HepG2 (cell line): ENCODE data around the gene SKI. TPM values are rescaled to one million over a fixed set of nuclear protein-coding genes. Genes with fewer than 3 reads are reported as not detected.

ENCODE experiments used
- CBX5 ChIP-seq: sonication (generic); formaldehyde crosslinking; IDR thresholded peaks from 2 replicates; pipeline ENCODE4 v1.4.0; 2020; ENCODE audit warnings: missing genetic modification reagents, borderline replicate concordance
- CSRNP1 ChIP-seq: sonication (generic); formaldehyde crosslinking; IDR thresholded peaks from 2 replicates; pipeline ENCODE4 v1.8.1; 2023; ENCODE audit warnings: mild to moderate bottlenecking, missing genetic modification reagents
- FLYWCH1 ChIP-seq: sonication (generic); formaldehyde crosslinking; IDR thresholded peaks from 2 replicates; pipeline ENCODE4 v1.8.1; 2023; ENCODE audit warnings: mild to moderate bottlenecking, missing genetic modification reagents
- HDAC2 ChIP-seq: sonication (generic); formaldehyde crosslinking; IDR thresholded peaks from 2 replicates; pipeline ENCODE4 v1.4.0; 2020; ENCODE audit warnings: missing genetic modification reagents
- KDM5B ChIP-seq: sonication (generic); formaldehyde crosslinking; IDR thresholded peaks from 2 replicates; pipeline ENCODE4 v1.4.0; 2020; ENCODE audit warnings: missing genetic modification reagents, mild to moderate bottlenecking, borderline replicate concordance
- MNT ChIP-seq: fragments of 450-650 bp; IDR thresholded peaks from 2 replicates; pipeline ENCODE4 v1.6.1; 2016
- PCBP1 ChIP-seq: fragments of 200-400 bp; formaldehyde crosslinking; IDR thresholded peaks from 2 replicates; pipeline ENCODE4 v1.6.1; 2017; ENCODE audit warnings: mild to moderate bottlenecking, low read depth, low read length, borderline replicate concordance
- RXRA ChIP-seq: sonication (generic); formaldehyde crosslinking; IDR thresholded peaks from 2 replicates; pipeline ENCODE4 v1.5.1; 2020; ENCODE audit warnings: missing genetic modification reagents
- SOX6 ChIP-seq, 2 experiments: fragments of 450-650 bp in 1 of 2; sonication (generic) in 1 of 2; formaldehyde crosslinking in 1 of 2; IDR thresholded peaks; 2 replicates each; pipeline versions ENCODE4 v1.4.0 to v1.6.1; 2017 to 2020; ENCODE audit warnings: antibody characterized with exemption in 1 of 2, mild to moderate bottlenecking in 1 of 2, missing genetic modification reagents in 1 of 2
- YY1 ChIP-seq: IDR thresholded peaks from 2 replicates; pipeline ENCODE4 v1.6.1; 2011; ENCODE audit warnings: low read length, low read depth, moderate library complexity, mild to moderate bottlenecking; ENCODE audit not compliant: insufficient read depth, insufficient replicate concordance
- ZNF557 ChIP-seq: sonication (generic); formaldehyde crosslinking; IDR thresholded peaks from 2 replicates; pipeline ENCODE4 v1.4.0; 2020; ENCODE audit warnings: missing genetic modification reagents
- ZNF589 ChIP-seq: sonication (generic); formaldehyde crosslinking; conservative IDR thresholded peaks from 2 replicates; pipeline ENCODE4 v1.8.0; 2022; ENCODE audit warnings: mild to moderate bottlenecking, moderate library complexity, missing genetic modification reagents
- ZNF703 ChIP-seq: sonication (generic); formaldehyde crosslinking; IDR thresholded peaks from 2 replicates; pipeline ENCODE4 v1.5.1; 2020; ENCODE audit warnings: missing genetic modification reagents, mild to moderate bottlenecking, moderate library complexity, borderline replicate concordance
- polyA plus RNA-seq, 8 experiments: library from polyadenylated mRNA; depleted of rRNA in 3 of 8; stranded (reverse) in 7 of 8; unstranded in 1 of 8; fragments of >200 nt; fragmentation: Illumina TruSeq in 4 of 8; extraction: Trizol in 4 of 8; gene quantifications; 2 replicates each; pipeline versions ENCODE4 v1.2.1 to v1.2.3, GENCODE V29; 2011 to 2016; ENCODE audit warnings: low read depth in 4 of 8, missing spikeins in 1 of 8, mixed read lengths in 1 of 8; ENCODE audit not compliant: insufficient read depth in 1 of 8
- total RNA-seq, 5 experiments: library from RNA; depleted of rRNA; stranded (reverse); fragments of >200 nt; fragmentation: Illumina TruSeq; extraction: Trizol; gene quantifications; 2 replicates each; pipeline ENCODE4 v1.2.3, GENCODE V29; 2016; ENCODE audit warnings: low read depth in 1 of 5
- TF ChIP-seq, protein P1 (sequence below): sonication (generic); formaldehyde crosslinking; IDR thresholded peaks from 2 replicates; pipeline ENCODE4 v1.5.0; 2020; ENCODE audit warnings: mild to moderate bottlenecking, missing genetic modification reagents, moderate library complexity
- TF ChIP-seq, protein P2 (sequence below): sonication (generic); formaldehyde crosslinking; IDR thresholded peaks from 2 replicates; pipeline ENCODE4 v1.8.1; 2023; ENCODE audit warnings: mild to moderate bottlenecking, moderate library complexity, missing genetic modification reagents
- TF ChIP-seq, protein P3 (sequence below): sonication (generic); formaldehyde crosslinking; IDR thresholded peaks from 2 replicates; pipeline ENCODE4 v1.8.1; 2023; ENCODE audit warnings: missing genetic modification reagents, mild to moderate bottlenecking, borderline replicate concordance
- TF ChIP-seq, protein P4 (sequence below): IDR thresholded peaks from 2 replicates; pipeline ENCODE4 v1.6.1; 2012; ENCODE audit warnings: inconsistent platforms

The SKI gene
- total and polyA plus RNA-seq, 2 of the 13 experiments (the other 11 are each of a cell fraction or from before 2014, with no cell fraction given) = 4.7 to 6.9 TPM

DNA sequence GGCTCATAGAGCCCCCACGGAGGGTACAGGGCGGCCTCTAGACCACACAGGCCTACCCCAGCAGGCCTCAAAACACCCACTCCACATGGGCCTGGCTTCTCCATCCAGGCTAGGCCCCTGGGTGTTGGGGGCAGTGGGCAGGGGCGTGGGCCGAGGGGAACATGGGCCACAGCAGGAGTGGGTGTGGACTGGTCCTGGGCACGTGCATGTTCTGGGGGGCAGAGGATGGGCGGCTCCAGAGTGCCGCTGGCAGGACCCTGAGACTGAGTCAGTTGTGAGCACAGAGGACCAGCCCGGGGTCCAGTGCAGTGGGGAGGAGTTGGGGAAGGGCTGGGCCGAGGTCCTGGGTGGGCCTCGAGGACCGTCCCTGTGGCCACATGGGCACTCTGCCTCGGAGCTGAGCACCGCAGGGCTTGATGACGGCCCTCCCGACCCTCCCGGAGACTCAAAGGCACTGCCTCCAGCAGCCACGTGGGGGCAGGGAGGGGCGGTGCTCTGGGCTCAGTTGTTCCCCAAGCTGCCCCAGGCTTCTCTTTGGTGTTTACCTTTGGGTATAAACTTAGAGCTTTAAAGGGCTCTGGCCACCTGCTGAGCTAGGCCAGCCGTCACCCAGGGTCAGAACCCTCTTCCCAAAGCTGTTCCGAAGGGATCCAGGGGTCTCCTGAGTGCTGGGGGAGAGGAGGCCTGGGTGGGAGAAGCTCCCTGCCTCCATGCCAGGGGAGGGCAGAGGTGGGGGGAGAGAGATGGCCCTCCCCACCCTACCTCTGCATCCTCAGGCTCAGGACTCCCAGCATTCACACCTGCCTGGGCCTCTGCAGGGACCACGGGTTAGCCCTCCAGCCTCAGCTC lies 83.3 kb downstream of the SKI start (continued):
- TF ChIP-seq, protein P1, sequence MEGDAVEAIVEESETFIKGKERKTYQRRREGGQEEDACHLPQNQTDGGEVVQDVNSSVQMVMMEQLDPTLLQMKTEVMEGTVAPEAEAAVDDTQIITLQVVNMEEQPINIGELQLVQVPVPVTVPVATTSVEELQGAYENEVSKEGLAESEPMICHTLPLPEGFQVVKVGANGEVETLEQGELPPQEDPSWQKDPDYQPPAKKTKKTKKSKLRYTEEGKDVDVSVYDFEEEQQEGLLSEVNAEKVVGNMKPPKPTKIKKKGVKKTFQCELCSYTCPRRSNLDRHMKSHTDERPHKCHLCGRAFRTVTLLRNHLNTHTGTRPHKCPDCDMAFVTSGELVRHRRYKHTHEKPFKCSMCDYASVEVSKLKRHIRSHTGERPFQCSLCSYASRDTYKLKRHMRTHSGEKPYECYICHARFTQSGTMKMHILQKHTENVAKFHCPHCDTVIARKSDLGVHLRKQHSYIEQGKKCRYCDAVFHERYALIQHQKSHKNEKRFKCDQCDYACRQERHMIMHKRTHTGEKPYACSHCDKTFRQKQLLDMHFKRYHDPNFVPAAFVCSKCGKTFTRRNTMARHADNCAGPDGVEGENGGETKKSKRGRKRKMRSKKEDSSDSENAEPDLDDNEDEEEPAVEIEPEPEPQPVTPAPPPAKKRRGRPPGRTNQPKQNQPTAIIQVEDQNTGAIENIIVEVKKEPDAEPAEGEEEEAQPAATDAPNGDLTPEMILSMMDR = peak; percentile 76
- no peak for TF ChIP-seq ZNF557 (CRISPR knock-in tag)
- TF ChIP-seq YY1 = peak; percentile 21
- peak; percentile 36; the same call in 1 of the 2 replicates for TF ChIP-seq CSRNP1 (CRISPR knock-in tag)
- peak; percentile 38; the same call in 1 of the 2 replicates for TF ChIP-seq MNT
- TF ChIP-seq RXRA = 0 out of 2 replicates have a peak, but pooled peaks have one; percentile 53
- peak; percentile 42 for TF ChIP-seq HDAC2
- TF ChIP-seq, protein P2, sequence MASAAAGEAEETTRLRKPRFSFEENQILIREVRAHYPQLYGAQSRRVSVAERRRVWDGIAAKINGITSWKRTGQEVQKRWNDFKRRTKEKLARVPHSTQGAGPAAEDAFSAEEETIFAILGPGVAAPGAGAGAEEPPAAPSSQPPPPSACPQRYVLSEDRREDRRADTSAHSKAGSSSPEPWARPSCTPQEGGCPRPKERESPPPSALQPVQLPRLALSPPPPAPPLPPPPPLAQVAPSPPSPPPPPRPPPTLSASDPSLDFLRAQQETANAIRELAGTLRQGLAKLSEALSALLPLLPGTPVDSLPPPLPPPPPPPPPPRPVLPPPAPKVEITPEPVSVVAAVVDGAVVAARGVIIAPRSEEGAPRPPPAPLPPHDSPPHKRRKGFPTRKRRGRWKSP = peak; percentile 37; the same call in 1 of the 2 replicates
- TF ChIP-seq PCBP1 = 0 out of 2 replicates have a peak, but pooled peaks have one; percentile 30
- no peak for TF ChIP-seq ZNF589
- no peak for TF ChIP-seq FLYWCH1 (CRISPR knock-in tag)
- TF ChIP-seq, protein P3, sequence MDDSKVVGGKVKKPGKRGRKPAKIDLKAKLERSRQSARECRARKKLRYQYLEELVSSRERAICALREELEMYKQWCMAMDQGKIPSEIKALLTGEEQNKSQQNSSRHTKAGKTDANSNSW (CRISPR knock-in tag) = 0 out of 2 replicates have a peak, but pooled peaks have one; percentile 31
- peak; percentile 49; the same call in 1 of the 2 replicates for TF ChIP-seq KDM5B (CRISPR knock-in tag)
- no peak for TF ChIP-seq SOX6 (IDR thresholded peaks at IDR 0.05)
- TF ChIP-seq SOX6 (CRISPR knock-in tag; IDR thresholded peaks at IDR 0.05) = 0 out of 2 replicates have a peak, but pooled peaks have one; percentile 24
- TF ChIP-seq CBX5 (CRISPR knock-in tag) = no peak
- TF ChIP-seq ZNF703 = no peak
- TF ChIP-seq, protein P4, sequence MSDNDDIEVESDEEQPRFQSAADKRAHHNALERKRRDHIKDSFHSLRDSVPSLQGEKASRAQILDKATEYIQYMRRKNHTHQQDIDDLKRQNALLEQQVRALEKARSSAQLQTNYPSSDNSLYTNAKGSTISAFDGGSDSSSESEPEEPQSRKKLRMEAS = peak; percentile 81
